SU-DHL-6 (cell line): ENCODE measurements around the gene CYP2B6.

ENCODE experiments used
- EZH2phosphoT487 ChIP-seq: fragments of 200-600 bp; sonication (generic), shearing (Covaris generic); conservative IDR thresholded peaks from 2 replicates; pipeline ENCODE4 v1.6.1; 2018; ENCODE audit warnings: mild to moderate bottlenecking, antibody characterized with exemption, low read length, moderate library complexity, mixed read lengths
- TF ChIP-seq, protein P1 (sequence below): fragments of 200-600 bp; sonication (generic); IDR thresholded peaks from one replicate; pipeline ENCODE4 v1.5.1; 2017; ENCODE audit warnings: antibody characterized with exemption, mild to moderate bottlenecking, low read length, moderate library complexity; ENCODE audit not compliant: insufficient read depth, poor library complexity, severe bottlenecking

DNA sequence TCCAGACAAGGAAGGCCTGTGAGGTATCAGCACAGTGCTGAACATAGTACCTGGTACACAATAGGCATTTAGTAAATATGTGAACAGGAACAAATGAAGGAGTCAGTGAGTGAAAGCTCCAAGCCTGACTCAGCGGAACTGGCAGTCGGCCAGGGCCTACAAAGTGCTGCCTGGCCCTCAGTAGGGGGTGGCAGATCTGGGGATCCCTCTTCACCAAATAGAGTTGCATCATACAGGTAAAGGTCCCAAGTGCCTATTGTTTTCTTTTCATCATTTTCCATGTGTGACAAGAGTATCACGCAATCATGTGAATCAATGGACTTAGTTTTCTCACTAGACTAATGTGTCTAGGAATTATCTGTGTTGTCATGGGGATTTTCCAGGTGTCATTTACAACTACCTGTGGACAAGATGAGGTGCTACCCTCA, 9.2 kb downstream of the CYP2B6 start:
- TF ChIP-seq, protein P1, sequence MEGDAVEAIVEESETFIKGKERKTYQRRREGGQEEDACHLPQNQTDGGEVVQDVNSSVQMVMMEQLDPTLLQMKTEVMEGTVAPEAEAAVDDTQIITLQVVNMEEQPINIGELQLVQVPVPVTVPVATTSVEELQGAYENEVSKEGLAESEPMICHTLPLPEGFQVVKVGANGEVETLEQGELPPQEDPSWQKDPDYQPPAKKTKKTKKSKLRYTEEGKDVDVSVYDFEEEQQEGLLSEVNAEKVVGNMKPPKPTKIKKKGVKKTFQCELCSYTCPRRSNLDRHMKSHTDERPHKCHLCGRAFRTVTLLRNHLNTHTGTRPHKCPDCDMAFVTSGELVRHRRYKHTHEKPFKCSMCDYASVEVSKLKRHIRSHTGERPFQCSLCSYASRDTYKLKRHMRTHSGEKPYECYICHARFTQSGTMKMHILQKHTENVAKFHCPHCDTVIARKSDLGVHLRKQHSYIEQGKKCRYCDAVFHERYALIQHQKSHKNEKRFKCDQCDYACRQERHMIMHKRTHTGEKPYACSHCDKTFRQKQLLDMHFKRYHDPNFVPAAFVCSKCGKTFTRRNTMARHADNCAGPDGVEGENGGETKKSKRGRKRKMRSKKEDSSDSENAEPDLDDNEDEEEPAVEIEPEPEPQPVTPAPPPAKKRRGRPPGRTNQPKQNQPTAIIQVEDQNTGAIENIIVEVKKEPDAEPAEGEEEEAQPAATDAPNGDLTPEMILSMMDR, result no peak
- no peak for TF ChIP-seq EZH2phosphoT487
